IMR-90 (cell line): ENCODE results near the gene DRICH1. TPM values are rescaled to one million over a fixed set of nuclear protein-coding genes. Genes with fewer than 3 reads are reported as not detected.

Source experiments
- ATAC-seq: fragments of 200-7000 bp; cut with Tn5 transposase; 2 replicates; pipeline ENCODE4 v1.9.1; 2020; ENCODE audit warnings: low read depth, mild to moderate bottlenecking, moderate library complexity
- BruUV-seq: library from RNA; stranded (reverse); fragments of 400-500 nt; replicated peaks from 2 replicates; lab custom pipeline; 2021; lab: Mats Ljungman, UMichigan
- CTCF ChIA-PET: fragments of 300-600 bp; formaldehyde crosslinking; extraction: SDS; loops from one replicate; lab custom pipeline; 2021; ENCODE audit warnings: antibody characterized with exemption; lab: Yijun Ruan, JAX
- POLR2A ChIA-PET: fragments of 300-600 bp; sonication (Branson Sonifier 250); formaldehyde crosslinking; loops from one replicate; lab custom pipeline; 2022; ENCODE audit warnings: antibody characterized with exemption; ENCODE audit not compliant: unreplicated experiment; lab: Charles Lee
- DNase-seq: peaks from one replicate; pipeline ENCODE4 v3.0.0; 2013
- H2AFZ ChIP-seq: replicated peaks from 2 replicates; pipeline ENCODE3; 2013; ENCODE audit warnings: low read length, mild to moderate bottlenecking; ENCODE audit not compliant: poor library complexity
- H2AK5ac ChIP-seq: 2 replicates; pipeline ENCODE4 v1.6.1; 2013; ENCODE audit warnings: low read depth, low read length, inconsistent platforms
- H2AK9ac ChIP-seq: replicated peaks from 2 replicates; pipeline ENCODE3; 2013; ENCODE audit warnings: mild to moderate bottlenecking, low read depth, low read length, moderate library complexity; ENCODE audit not compliant: poor library complexity
- H2BK120ac ChIP-seq: 2 replicates; pipeline ENCODE4 v1.6.1; 2013; ENCODE audit warnings: low read depth, low read length, inconsistent platforms
- H2BK15ac ChIP-seq: 3 replicates; pipeline ENCODE4 v1.6.1; 2013; ENCODE audit warnings: low read depth, low read length, inconsistent platforms
- H2BK20ac ChIP-seq: 2 replicates; pipeline ENCODE4 v1.6.1; 2013; ENCODE audit warnings: low read depth, mild to moderate bottlenecking, inconsistent platforms, low read length, moderate library complexity
- H2BK5ac ChIP-seq: 2 replicates; pipeline ENCODE4 v1.6.1; 2013; ENCODE audit warnings: mild to moderate bottlenecking, low read depth, low read length, inconsistent platforms; ENCODE audit not compliant: poor library complexity, severe bottlenecking
- H3K14ac ChIP-seq: replicated peaks from 2 replicates; pipeline ENCODE4 v1.6.1; 2013; ENCODE audit warnings: low read depth, low read length, inconsistent platforms
- H3K18ac ChIP-seq: 2 replicates; pipeline ENCODE4 v1.6.1; 2013; ENCODE audit warnings: low read depth, low read length, control low read depth
- H3K23ac ChIP-seq: 2 replicates; pipeline ENCODE4 v1.6.1; 2013; ENCODE audit warnings: low read depth, low read length, inconsistent platforms
- H3K27ac ChIP-seq: 2 replicates; pipeline ENCODE4 v1.5.1; 2013; ENCODE audit warnings: mild to moderate bottlenecking, control low read depth, low read length; ENCODE audit not compliant: insufficient read depth
- H3K27me3 ChIP-seq: 2 replicates; pipeline ENCODE4 v1.6.1; 2013; ENCODE audit warnings: low read length; ENCODE audit not compliant: control insufficient read depth, insufficient read depth
- H3K36me3 ChIP-seq: 2 replicates; pipeline ENCODE4 v1.6.1; 2013; ENCODE audit warnings: low read length, mixed read lengths; ENCODE audit not compliant: control insufficient read depth, insufficient read depth
- H3K4ac ChIP-seq: 2 replicates; pipeline ENCODE4 v1.6.1; 2013; ENCODE audit warnings: low read depth, low read length, inconsistent platforms
- H3K4me1 ChIP-seq: 2 replicates; pipeline ENCODE4 v1.6.1; 2013; ENCODE audit warnings: low read length, mixed read lengths; ENCODE audit not compliant: control insufficient read depth, insufficient read depth
- H3K4me2 ChIP-seq: 2 replicates; pipeline ENCODE4 v1.6.1; 2013; ENCODE audit warnings: low read depth, mild to moderate bottlenecking, control low read depth, low read length, moderate library complexity
- H3K4me3 ChIP-seq: 2 replicates; pipeline ENCODE4 v1.5.1; 2013; ENCODE audit warnings: low read depth, mild to moderate bottlenecking, control low read depth, low read length, moderate library complexity; ENCODE audit not compliant: insufficient read depth
- H3K56ac ChIP-seq: 2 replicates; pipeline ENCODE4 v1.6.1; 2013; ENCODE audit warnings: low read length, inconsistent platforms; ENCODE audit not compliant: insufficient read depth; ENCODE audit errors: extremely low read depth
- H3K79me1 ChIP-seq, 2 experiments: 2 replicates each; pipeline ENCODE4 v1.6.1; 2013; ENCODE audit warnings: low read length in 2 of 2, inconsistent platforms in 1 of 2, low read depth in 1 of 2
- H3K9ac ChIP-seq: 2 replicates; pipeline ENCODE4 v1.6.1; 2013; ENCODE audit warnings: low read depth, low read length, control low read depth
- H3K9me1 ChIP-seq: 2 replicates; pipeline ENCODE4 v1.6.1; 2013; ENCODE audit warnings: low read length, inconsistent platforms; ENCODE audit not compliant: insufficient read depth
- H3K9me3 ChIP-seq: 2 replicates; pipeline ENCODE4 v1.6.1; 2013; ENCODE audit warnings: low read length; ENCODE audit not compliant: control insufficient read depth, insufficient read depth
- H4K20me1 ChIP-seq: 2 replicates; pipeline ENCODE4 v1.6.1; 2013; ENCODE audit warnings: low read length, inconsistent platforms; ENCODE audit not compliant: insufficient read depth
- H4K5ac ChIP-seq: 2 replicates; pipeline ENCODE4 v1.6.1; 2013; ENCODE audit warnings: mild to moderate bottlenecking, low read depth, low read length, control low read depth
- H4K8ac ChIP-seq, 2 experiments: 2 replicates each; pipeline ENCODE4 v1.6.1; 2013; ENCODE audit warnings: low read depth in 2 of 2, low read length in 2 of 2, control low read depth in 1 of 2, inconsistent platforms in 1 of 2
- H4K91ac ChIP-seq: 2 replicates; pipeline ENCODE4 v1.6.1; 2013; ENCODE audit warnings: low read depth, low read length, inconsistent platforms; ENCODE audit not compliant: insufficient read depth
- ELK1 ChIP-seq: fragments of 150-350 bp; IDR thresholded peaks from 2 replicates; pipeline ENCODE4 v1.6.1; 2016; ENCODE audit warnings: low read depth, mild to moderate bottlenecking, low read length, moderate library complexity, borderline replicate concordance
- FOS ChIP-seq: fragments of 150-350 bp; IDR thresholded peaks from 2 replicates; pipeline ENCODE4 v1.6.1; 2016; ENCODE audit warnings: low read depth, low read length
- MAZ ChIP-seq: IDR thresholded peaks from 2 replicates; pipeline ENCODE4 v1.6.1; 2012; ENCODE audit warnings: low read depth, mild to moderate bottlenecking, low read length, improper control_type of control experiment, moderate library complexity, borderline replicate concordance
- MXI1 ChIP-seq: IDR thresholded peaks from 2 replicates; pipeline ENCODE4 v1.6.1; 2012; ENCODE audit warnings: low read depth, mild to moderate bottlenecking, low read length, moderate library complexity, borderline replicate concordance
- NFE2L2 ChIP-seq: fragments of 150-350 bp; IDR thresholded peaks from 2 replicates; pipeline ENCODE4 v1.6.1; 2016; ENCODE audit warnings: low read depth, mild to moderate bottlenecking, low read length
- POLR2A ChIP-seq: IDR thresholded peaks from 2 replicates; pipeline ENCODE4 v1.6.1; 2012; ENCODE audit warnings: mild to moderate bottlenecking, low read depth, low read length
- RAD21 ChIP-seq: IDR thresholded peaks from 2 replicates; pipeline ENCODE4 v1.6.1; 2012; ENCODE audit warnings: low read length, improper control_type of control experiment
- RCOR1 ChIP-seq: IDR thresholded peaks from 2 replicates; pipeline ENCODE4 v1.6.1; 2012; ENCODE audit warnings: mild to moderate bottlenecking, low read length, improper control_type of control experiment; ENCODE audit not compliant: insufficient replicate concordance
- RFX5 ChIP-seq: IDR thresholded peaks from 2 replicates; pipeline ENCODE4 v1.8.0; 2012; ENCODE audit warnings: low read depth, mild to moderate bottlenecking, low read length, moderate library complexity
- WGBS, 2 experiments: methylation state at CpG; one replicate each; pipeline versions ENCODE4 v1.1.5 to v1.1.7; 2013; ENCODE audit warnings: missing lambda C conversion rate in 2 of 2; ENCODE audit not compliant: insufficient read length in 1 of 2; ENCODE audit errors: extremely low coverage in 2 of 2; 5-methylcytosine and 5-hydroxymethylcytosine counted together
- dilution Hi-C: fragments of 300-500 bp; cut with HindIII; formaldehyde crosslinking; loops from one replicate; pipeline ENCODE4 v1.14.3; 2018; ENCODE audit warnings: low sequenced_read_pairs; ENCODE audit not compliant: unreplicated experiment
- in situ Hi-C: fragments of 300-500 bp; cut with MboI; formaldehyde crosslinking; loops from 3 replicates; pipeline ENCODE4 v1.14.3; 2019; ENCODE audit warnings: low sequenced_read_pairs, inconsistent platforms, mixed read lengths
- intact Hi-C: fragments of 100-400 bp; cut with micrococcal nuclease; formaldehyde crosslinking; loops from 2 replicates; pipeline ENCODE4 v1.10.0; 2022
- polyA plus RNA-seq, 3 experiments: library from polyadenylated mRNA; depleted of rRNA; stranded (reverse); fragments of >200 nt; gene quantifications; 2 replicates each; pipeline ENCODE4 v1.2.3, GENCODE V29; 2012; ENCODE audit warnings: low replicate concordance in 1 of 3
- total RNA-seq: library from RNA; depleted of rRNA; stranded (reverse); fragments of >200 nt; gene quantifications from 2 replicates; pipeline ENCODE4 v1.2.3, GENCODE V29; 2012
- TF ChIP-seq, protein P1 (sequence below): fragments of 150-350 bp; IDR thresholded peaks from 2 replicates; pipeline ENCODE4 v1.6.1; 2017; ENCODE audit warnings: mild to moderate bottlenecking, antibody characterized with exemption, low read length, low read depth
- TF ChIP-seq, protein P2 (sequence below): conservative IDR thresholded peaks from 2 replicates; pipeline ENCODE4 v1.5.1; 2012; ENCODE audit warnings: mild to moderate bottlenecking, low read depth, low read length, improper control_type of control experiment

The DRICH1 gene
- total and polyA plus RNA-seq, 2 of the 4 experiments (the other 2 are of a cell fraction), result 0.14 TPM; not detected in 1

DNA sequence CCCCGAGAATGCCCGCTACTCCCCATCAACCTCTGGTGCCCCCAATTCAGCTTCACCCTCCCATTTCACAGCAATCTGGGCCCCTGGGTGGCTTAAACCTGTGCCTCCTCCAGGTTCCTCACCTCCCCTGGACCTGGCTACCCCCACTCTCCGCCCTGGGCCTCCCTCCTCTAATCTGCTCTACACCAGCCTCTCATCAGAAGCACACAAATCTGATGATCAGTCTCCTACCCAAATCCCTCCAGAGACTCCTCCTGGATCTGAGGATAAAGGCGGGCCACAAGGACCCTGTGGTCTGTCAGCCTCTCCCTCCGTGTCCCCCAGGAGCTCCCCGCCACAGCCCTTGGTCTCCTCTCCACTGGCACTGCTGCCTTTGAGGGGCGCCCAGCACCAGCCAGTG, 28.9 kb downstream of the DRICH1 start (continued):
- TF ChIP-seq MAZ, result no peak
- TF ChIP-seq, protein P1, sequence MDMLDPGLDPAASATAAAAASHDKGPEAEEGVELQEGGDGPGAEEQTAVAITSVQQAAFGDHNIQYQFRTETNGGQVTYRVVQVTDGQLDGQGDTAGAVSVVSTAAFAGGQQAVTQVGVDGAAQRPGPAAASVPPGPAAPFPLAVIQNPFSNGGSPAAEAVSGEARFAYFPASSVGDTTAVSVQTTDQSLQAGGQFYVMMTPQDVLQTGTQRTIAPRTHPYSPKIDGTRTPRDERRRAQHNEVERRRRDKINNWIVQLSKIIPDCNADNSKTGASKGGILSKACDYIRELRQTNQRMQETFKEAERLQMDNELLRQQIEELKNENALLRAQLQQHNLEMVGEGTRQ, result no peak
- TF ChIP-seq POLR2A, result no peak
- no peak for TF ChIP-seq NFE2L2

DNA sequence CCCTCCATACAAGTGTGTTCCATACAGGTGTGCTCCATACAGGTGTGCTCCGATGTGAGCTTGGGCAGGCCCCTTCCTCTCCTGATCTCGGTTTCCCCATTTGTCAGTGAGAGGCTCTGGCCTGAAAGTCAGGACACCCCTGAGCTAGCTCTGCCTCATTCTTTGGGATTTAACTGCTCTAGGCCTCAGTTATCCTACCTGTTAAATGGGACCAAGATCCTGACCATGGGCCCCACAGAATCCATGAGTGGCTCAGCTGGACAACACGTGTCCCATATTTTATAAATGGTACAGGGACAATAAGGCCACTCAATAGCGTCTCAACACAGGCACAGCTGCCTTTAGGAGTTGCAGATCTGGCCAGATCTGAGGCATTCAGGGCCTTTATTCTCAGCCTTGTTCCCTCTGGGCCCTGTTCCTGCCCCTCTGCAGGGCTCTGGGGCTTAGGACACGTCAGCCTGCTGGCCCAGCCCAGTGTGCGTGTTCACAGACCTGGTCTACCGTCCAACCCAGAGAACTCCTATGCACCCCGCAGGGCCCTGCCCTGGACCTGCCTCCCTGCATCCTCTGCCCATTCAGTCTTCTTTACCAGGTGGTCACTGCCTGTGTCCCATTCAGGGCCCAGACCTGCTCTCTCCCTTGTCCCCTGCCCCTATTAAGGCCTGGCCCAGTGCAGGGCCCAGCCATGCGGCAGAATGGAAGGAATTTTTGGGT, 33.2 kb downstream of the DRICH1 start:
- in situ Hi-C loops, result loop anchor here (10.0 kb wide), 1 partner anchor 1836 kb away; no protein-coding TSS in a partner anchor
- no peak overlapping the region for H3K4me3 ChIP-seq
- H3K27me3 ChIP-seq, result peaks cover 4% of the 10 kb centered on the region
- no peak for TF ChIP-seq FOS
- TF ChIP-seq RCOR1, result no peak
- TF ChIP-seq RAD21, result no peak
- no peak for TF ChIP-seq ELK1
- no peak for TF ChIP-seq RFX5
- TF ChIP-seq MXI1, result no peak
- TF ChIP-seq, protein P1, result no peak
- TF ChIP-seq, protein P2, sequence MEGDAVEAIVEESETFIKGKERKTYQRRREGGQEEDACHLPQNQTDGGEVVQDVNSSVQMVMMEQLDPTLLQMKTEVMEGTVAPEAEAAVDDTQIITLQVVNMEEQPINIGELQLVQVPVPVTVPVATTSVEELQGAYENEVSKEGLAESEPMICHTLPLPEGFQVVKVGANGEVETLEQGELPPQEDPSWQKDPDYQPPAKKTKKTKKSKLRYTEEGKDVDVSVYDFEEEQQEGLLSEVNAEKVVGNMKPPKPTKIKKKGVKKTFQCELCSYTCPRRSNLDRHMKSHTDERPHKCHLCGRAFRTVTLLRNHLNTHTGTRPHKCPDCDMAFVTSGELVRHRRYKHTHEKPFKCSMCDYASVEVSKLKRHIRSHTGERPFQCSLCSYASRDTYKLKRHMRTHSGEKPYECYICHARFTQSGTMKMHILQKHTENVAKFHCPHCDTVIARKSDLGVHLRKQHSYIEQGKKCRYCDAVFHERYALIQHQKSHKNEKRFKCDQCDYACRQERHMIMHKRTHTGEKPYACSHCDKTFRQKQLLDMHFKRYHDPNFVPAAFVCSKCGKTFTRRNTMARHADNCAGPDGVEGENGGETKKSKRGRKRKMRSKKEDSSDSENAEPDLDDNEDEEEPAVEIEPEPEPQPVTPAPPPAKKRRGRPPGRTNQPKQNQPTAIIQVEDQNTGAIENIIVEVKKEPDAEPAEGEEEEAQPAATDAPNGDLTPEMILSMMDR, result no peak

More for the DNA sequence above, 33.2 kb downstream of the DRICH1 start:
- Histone ChIP-seq H3K23ac (no peak overlapping the region), H3K4me2 (no peak overlapping the region), H3K18ac (no peak overlapping the region), H3K9me3 (no peaks in the 10 kb centered on the region), H3K4ac (no peak overlapping the region), H4K91ac (no peak overlapping the region), H3K4me1 (no peaks in the 10 kb centered on the region), H3K27ac (no peak overlapping the region), H4K8ac (no peak overlapping the region), H2BK120ac (no peak overlapping the region), H2BK20ac (no peak overlapping the region), H2AK5ac (no peak overlapping the region), H4K5ac (no peak overlapping the region), H2AFZ (no peak overlapping the region), H2BK15ac (no peak overlapping the region), H3K56ac (no peak overlapping the region), H3K36me3 (no peaks in the 10 kb centered on the region), H3K9ac (no peak overlapping the region), H2AK9ac (no peak overlapping the region), H3K79me1 (no peaks in the 10 kb centered on the region), H4K20me1 (no peaks in the 10 kb centered on the region), H2BK5ac (no peak overlapping the region), H3K9me1 (no peaks in the 10 kb centered on the region), H3K14ac (no peak overlapping the region)
- dilution Hi-C loops, result no loop called here
- POLR2A ChIA-PET, result no interaction called here
- ATAC-seq (no peak), DNase-seq (no peak)
- intact Hi-C loops, result loop anchor here (10.0 kb wide), 1 partner anchor 634 kb away; no protein-coding TSS in a partner anchor
- CTCF ChIA-PET, result no interaction called here
- 80% methylated on average over 4 of the region's 9 CpGs; no CpG with 5 or more reads in 1 of the 2 experiments for WGBS, 2 experiments
- no TSS peak for BruUV-seq
